GM21423 (cell line): ENCODE data around the gene DNAH8.

Source experiments
- ATAC-seq: cut with Tn5 transposase; IDR thresholded peaks from one replicate; pipeline ENCODE4 v1.9.1; 2021; ENCODE audit warnings: mild to moderate bottlenecking, moderate library complexity; ENCODE audit not compliant: unreplicated experiment

The DNAH8 gene

GRCh38 chr6:39061182-39061581, 346.1 kb downstream of the DNAH8 start:
- no peak for ATAC-seq

GRCh38 chr6:39061588-39061987, 346.5 kb downstream of the DNAH8 start:
- no peak for ATAC-seq

GRCh38 chr6:39062014-39062740, 347.1 kb downstream of the DNAH8 start:
- ATAC-seq: no peak

- ATAC-seq: no peak
These were observed 348.4 kb downstream of the DNAH8 start for GRCh38 chr6:39063526-39063925.

GRCh38 chr6:39065561-39065960, 350.4 kb downstream of the DNAH8 start:
- no peak for ATAC-seq

- no peak for ATAC-seq
These were observed 353.3 kb downstream of the DNAH8 start for GRCh38 chr6:39068391-39068790.

GRCh38 chr6:39072830-39073229, 357.7 kb downstream of the DNAH8 start:
- ATAC-seq: no peak

GRCh38 chr6:39073471-39074355, 358.6 kb downstream of the DNAH8 start:
- ATAC-seq: no peak

- no peak for ATAC-seq
These were observed 359.4 kb downstream of the DNAH8 start for GRCh38 chr6:39074486-39074885.

- ATAC-seq: no peak
These were observed 360.0 kb downstream of the DNAH8 start for GRCh38 chr6:39075010-39075686.

- no peak for ATAC-seq
These were observed 360.9 kb downstream of the DNAH8 start for GRCh38 chr6:39075807-39076622.

GRCh38 chr6:39076623-39077535, 361.8 kb downstream of the DNAH8 start:
- no peak for ATAC-seq

- ATAC-seq: no peak
These were observed 362.9 kb downstream of the DNAH8 start for GRCh38 chr6:39077882-39078594.

- no peak for ATAC-seq
These were observed 363.6 kb downstream of the DNAH8 start for GRCh38 chr6:39078695-39079094.

- no peak for ATAC-seq
These were observed 364.4 kb downstream of the DNAH8 start for GRCh38 chr6:39079197-39080125.
